Heart right ventricle (tissue), 16 donors: ENCODE data around the gene ZXDC. TPM values are rescaled to one million over a fixed set of nuclear protein-coding genes. Genes with fewer than 3 reads are reported as not detected.

ENCODE experiments used
- ATAC-seq, 8 donors: fragments of 200-7000 bp; cut with Tn5 transposase; one replicate each; pipeline ENCODE4 v1.9.1; 2020; ENCODE audit warnings: mild to moderate bottlenecking in 8 of 8, moderate library complexity in 8 of 8, moderate number of reproducible peaks in 1 of 8
- DNase-seq, 2 donors: peaks; one replicate each; pipeline ENCODE4 v3.0.0-alpha.2; 2020
- H3K27ac ChIP-seq, 10 donors: fragments of 200-600 bp; sonication (generic) in 2 of 10; one replicate each; pipeline versions ENCODE4 v1.5.0 to v1.8.0; 2020 to 2022; ENCODE audit warnings: mild to moderate bottlenecking in 3 of 10
- H3K27me3 ChIP-seq, 7 donors: fragments of 200-600 bp; one replicate each; pipeline ENCODE4 v1.8.0; 2021 to 2022; ENCODE audit warnings: mild to moderate bottlenecking in 2 of 7
- H3K36me3 ChIP-seq, 9 donors: fragments of 200-600 bp; sonication (generic) in 1 of 9; one replicate each; pipeline versions ENCODE4 v1.5.0 to v1.8.0; 2020 to 2022; ENCODE audit warnings: mild to moderate bottlenecking in 2 of 9
- H3K4me1 ChIP-seq, 9 donors: fragments of 200-600 bp; sonication (generic) in 1 of 9; one replicate each; pipeline versions ENCODE4 v1.5.0 to v1.8.0; 2020 to 2022; ENCODE audit warnings: mild to moderate bottlenecking in 4 of 9
- H3K4me3 ChIP-seq, 10 donors: fragments of 200-600 bp; sonication (generic) in 2 of 10; one replicate each; pipeline versions ENCODE4 v1.5.0 to v1.8.0; 2020 to 2022; ENCODE audit warnings: mild to moderate bottlenecking in 7 of 10, moderate library complexity in 2 of 10
- H3K9me3 ChIP-seq, 11 donors: fragments of 200-600 bp in 10 of 11; sonication (generic) in 2 of 11; one replicate each; pipeline versions ENCODE4 v1.5.0 to v1.8.0; 2013 to 2022; ENCODE audit warnings: mild to moderate bottlenecking in 2 of 11, control low read depth in 1 of 11, moderate library complexity in 1 of 11
- WGBS, 2 donors: extraction: QIAGEN DNeasy Blood & Tissue Kit; methylation state at CpG; one replicate each; pipeline ENCODE4 v1.1.7; 2013; ENCODE audit warnings: inconsistent platforms in 1 of 2; 5-methylcytosine and 5-hydroxymethylcytosine counted together
- intact Hi-C, 10 donors: fragments of 100-400 bp; cut with DNase I; formaldehyde crosslinking; loops; one replicate each; pipeline versions ENCODE4 v1.11.1 to v1.14.2; 2022
- polyA plus RNA-seq, 2 donors: library from polyadenylated mRNA; stranded (reverse); fragments of 200-250 nt; gene quantifications; one replicate each; pipeline ENCODE4 v1.2.3, GENCODE V29; 2013
- total RNA-seq, 10 donors: library from RNA; stranded (reverse); fragmentation: NEBNext Ultra II Directional in 3 of 10; extraction: Animal tissue kit (Norgen Biotek cat#: 25700) in 3 of 10; gene quantifications; one replicate each; pipeline versions ENCODE4 v1.2.1 to v1.2.4, GENCODE V29; 2021 to 2023
- TF ChIP-seq, protein P1 (sequence below), 9 donors: fragments of 200-600 bp; sonication (generic) in 2 of 9; IDR thresholded peaks; one replicate each; pipeline versions ENCODE4 v1.5.0 to v1.8.0; 2021 to 2022; ENCODE audit warnings: antibody characterized with exemption in 9 of 9, mild to moderate bottlenecking in 5 of 9, moderate library complexity in 1 of 9
- donor health status: Arrhythmogenic right ventricular cardiomyopathy.
- donor health status: ischemic (EF 13 %, LVEDD 7.1; RV severe dilation, severe dysfunction).
- donor health status: healthy with polysubstance abuse.
- donor health status: DM: no; HTN: yes; CAD: no.
- donor health status: DM: no; HTN: no; CAD: no.
- donor health status: ischemic (EF 25% LVEDD 6.9; RV normal size, moderate dysfunction).
- donor health status: ischemic (EF 25% LVEDD 5.7; RV mildly dilated, moderate dysfunction).
- donor health status: healthy.
- donor health status: DM: yes; HTN: yes; CAD: no.
- donor health status: Ischemic cardiomyopathy.
- donor health status: ischemic (EF 35%, LVEDD 5.7; RV mildly dilated, moderate dysfunction).
- donor health status: nonischemic (EF 11% LVEDD 7.7; RV severe dilation, severe dysfunction).
- donor health status: DM: yes; HTN: yes; CAD: no.
- donor health status: PGD.
- donor health status: ischemic (EF 29% LVEDD 5.4; RV normal size, mild dysfunction).
- donor health status: nonischemic (EF 23%, LVEDD 6.1; RV moderate dilation, normal function).

The ZXDC gene
- total and polyA plus RNA-seq, 12 donors = 6.6 to 25.4 (median 19.4) TPM

DNA sequence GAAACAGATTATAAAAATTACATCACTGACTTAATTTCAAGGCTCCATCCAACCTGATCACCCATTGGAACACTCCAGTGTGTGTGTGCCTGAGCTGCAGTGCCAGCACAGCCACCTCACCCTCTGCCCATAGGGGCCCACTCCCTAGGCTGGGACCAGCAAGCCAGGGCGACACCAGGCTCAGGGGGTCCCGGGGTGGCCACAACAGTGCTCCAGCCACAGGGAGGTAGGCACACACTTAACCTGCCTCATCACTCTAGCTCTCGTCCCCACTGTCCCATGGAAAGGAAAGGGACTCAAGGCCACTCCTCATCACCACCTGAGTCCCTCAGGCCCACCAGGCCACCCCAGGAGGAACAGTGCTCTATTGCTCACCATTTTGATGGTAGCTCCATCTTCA lies 24.9 kb downstream of the ZXDC start:
- DNase-seq = no peak
- Histone ChIP-seq H3K4me1 (peaks cover 0 to 8% (median 2%) of the 10 kb centered on the region in 9 donors), H3K9me3 (no peaks in the 10 kb centered on the region), H3K36me3 (peaks cover 0 to 89% (median 23%) of the 10 kb centered on the region in 9 donors), H3K27me3 (no peaks in the 10 kb centered on the region), H3K4me3 (no peak overlapping the region), H3K27ac (no peak overlapping the region)
- 93 to 98% methylated on average over 3 of the region's 3 CpGs for WGBS, 2 donors
- intact Hi-C loops = no loop called here
- TF ChIP-seq, protein P1, sequence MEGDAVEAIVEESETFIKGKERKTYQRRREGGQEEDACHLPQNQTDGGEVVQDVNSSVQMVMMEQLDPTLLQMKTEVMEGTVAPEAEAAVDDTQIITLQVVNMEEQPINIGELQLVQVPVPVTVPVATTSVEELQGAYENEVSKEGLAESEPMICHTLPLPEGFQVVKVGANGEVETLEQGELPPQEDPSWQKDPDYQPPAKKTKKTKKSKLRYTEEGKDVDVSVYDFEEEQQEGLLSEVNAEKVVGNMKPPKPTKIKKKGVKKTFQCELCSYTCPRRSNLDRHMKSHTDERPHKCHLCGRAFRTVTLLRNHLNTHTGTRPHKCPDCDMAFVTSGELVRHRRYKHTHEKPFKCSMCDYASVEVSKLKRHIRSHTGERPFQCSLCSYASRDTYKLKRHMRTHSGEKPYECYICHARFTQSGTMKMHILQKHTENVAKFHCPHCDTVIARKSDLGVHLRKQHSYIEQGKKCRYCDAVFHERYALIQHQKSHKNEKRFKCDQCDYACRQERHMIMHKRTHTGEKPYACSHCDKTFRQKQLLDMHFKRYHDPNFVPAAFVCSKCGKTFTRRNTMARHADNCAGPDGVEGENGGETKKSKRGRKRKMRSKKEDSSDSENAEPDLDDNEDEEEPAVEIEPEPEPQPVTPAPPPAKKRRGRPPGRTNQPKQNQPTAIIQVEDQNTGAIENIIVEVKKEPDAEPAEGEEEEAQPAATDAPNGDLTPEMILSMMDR (IDR thresholded peaks at IDR 0.05) = no peak
- ATAC-seq = no peak

- no peaks in the 10 kb centered on the region for H3K27me3 ChIP-seq
- H3K4me3 ChIP-seq = no peak overlapping the region
- 77 to 80% methylated on average over 9 of the region's 9 CpGs for WGBS, 2 donors
- H3K9me3 ChIP-seq = no peaks in the 10 kb centered on the region
- DNase-seq (no peak), ATAC-seq (no peak)
- TF ChIP-seq, protein P1 (IDR thresholded peaks at IDR 0.05) = no peak
- peaks cover 0 to 12% (median 2%) of the 10 kb centered on the region in 9 donors for H3K4me1 ChIP-seq
- intact Hi-C loops = no loop called here
- H3K36me3 ChIP-seq = peaks cover 0 to 89% (median 23%) of the 10 kb centered on the region in 9 donors
- H3K27ac ChIP-seq = no peak overlapping the region
Observed at GRCh38 chr3:126450219-126450618, 25.5 kb downstream of the ZXDC start.

DNA sequence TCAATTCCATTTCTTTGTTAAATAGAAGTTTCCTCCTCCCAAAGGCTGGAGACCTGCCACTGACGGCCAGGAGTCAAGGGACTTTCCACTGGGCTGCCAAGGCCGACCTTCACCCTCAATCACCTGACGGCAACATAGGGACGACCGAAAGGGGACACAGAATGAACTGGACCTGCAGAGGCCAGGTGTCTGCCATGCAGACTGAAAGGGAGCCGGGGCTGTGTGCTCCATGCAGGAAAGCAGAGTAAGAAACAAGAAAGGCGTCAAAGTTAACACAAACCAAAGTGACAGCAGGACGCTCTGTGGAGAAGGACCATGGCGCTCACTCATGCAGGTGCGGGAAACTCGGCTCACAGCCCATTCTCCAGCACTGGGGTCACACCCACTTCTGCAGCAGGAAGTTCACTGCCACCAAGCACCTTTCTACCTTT lies 26.1 kb downstream of the ZXDC start:
- H3K27me3 ChIP-seq = no peaks in the 10 kb centered on the region
- H3K36me3 ChIP-seq = peaks cover 0 to 83% (median 23%) of the 10 kb centered on the region in 9 donors
- TF ChIP-seq, protein P1 (IDR thresholded peaks at IDR 0.05) = no peak
- ATAC-seq (no peak), DNase-seq (no peak)
- intact Hi-C loops = no loop called here
- no peaks in the 10 kb centered on the region for H3K9me3 ChIP-seq
- no peak overlapping the region for H3K4me3 ChIP-seq
- peaks cover 0 to 15% (median 0%) of the 10 kb centered on the region in 9 donors for H3K4me1 ChIP-seq
- 87 to 88% methylated on average over 11 of the region's 11 CpGs for WGBS, 2 donors
- H3K27ac ChIP-seq = no peak overlapping the region

DNA sequence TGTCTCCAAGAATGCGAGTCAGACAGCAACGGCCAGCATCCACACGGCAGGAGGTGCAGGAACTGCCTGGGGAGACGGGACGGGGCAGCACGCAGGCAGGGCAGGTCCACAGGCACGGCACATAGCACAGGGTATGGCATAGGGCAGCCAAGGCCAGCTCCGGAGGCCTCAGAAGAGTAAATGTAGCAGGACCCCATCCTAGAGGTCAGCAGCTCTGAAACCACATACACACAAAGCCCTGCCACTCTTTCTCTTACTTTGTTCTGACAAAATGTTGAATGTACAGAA lies 26.9 kb downstream of the ZXDC start:
- H3K9me3 ChIP-seq = no peaks in the 10 kb centered on the region
- peak in 1 of 8 donors; percentile 31 for ATAC-seq
- no peak overlapping the region for H3K27ac ChIP-seq
- peaks cover 0 to 15% (median 0%) of the 10 kb centered on the region in 9 donors for H3K4me1 ChIP-seq
- no peak overlapping the region for H3K4me3 ChIP-seq
- H3K36me3 ChIP-seq = peaks cover 0 to 75% (median 17%) of the 10 kb centered on the region in 9 donors
- TF ChIP-seq, protein P1 (IDR thresholded peaks at IDR 0.05) = no peak
- no peak for DNase-seq
- WGBS, 2 donors = 87 to 90% methylated on average over 8 of the region's 8 CpGs
- intact Hi-C loops = no loop called here
- H3K27me3 ChIP-seq = no peaks in the 10 kb centered on the region
